NCI-H128 (cell line): Measurements from ENCODE around the gene TMEM106B.
A peak's percentile ranks its signal among the peaks of the same experiment; 100 is the strongest.
"Not testable (repeated sequence)": the region's sequence is repeated elsewhere in the genome, so short reads cannot be mapped to it uniquely, and the experiment has no call there.

ENCODE experiments used
- DNase-seq: peaks from one replicate; lab custom pipeline; 2025; ENCODE audit not compliant: unreplicated experiment; lab: John Stamatoyannopoulos, UW

The TMEM106B gene

GRCh38 chr7:12211054-12211710 lies at the start of gene TMEM106B:
TMEM106B (plus strand) TSS chr7:12211294; CDS start chr7:12214811, 3,517 bp downstream.
- peak; percentile 83 for DNase-seq

DNA sequence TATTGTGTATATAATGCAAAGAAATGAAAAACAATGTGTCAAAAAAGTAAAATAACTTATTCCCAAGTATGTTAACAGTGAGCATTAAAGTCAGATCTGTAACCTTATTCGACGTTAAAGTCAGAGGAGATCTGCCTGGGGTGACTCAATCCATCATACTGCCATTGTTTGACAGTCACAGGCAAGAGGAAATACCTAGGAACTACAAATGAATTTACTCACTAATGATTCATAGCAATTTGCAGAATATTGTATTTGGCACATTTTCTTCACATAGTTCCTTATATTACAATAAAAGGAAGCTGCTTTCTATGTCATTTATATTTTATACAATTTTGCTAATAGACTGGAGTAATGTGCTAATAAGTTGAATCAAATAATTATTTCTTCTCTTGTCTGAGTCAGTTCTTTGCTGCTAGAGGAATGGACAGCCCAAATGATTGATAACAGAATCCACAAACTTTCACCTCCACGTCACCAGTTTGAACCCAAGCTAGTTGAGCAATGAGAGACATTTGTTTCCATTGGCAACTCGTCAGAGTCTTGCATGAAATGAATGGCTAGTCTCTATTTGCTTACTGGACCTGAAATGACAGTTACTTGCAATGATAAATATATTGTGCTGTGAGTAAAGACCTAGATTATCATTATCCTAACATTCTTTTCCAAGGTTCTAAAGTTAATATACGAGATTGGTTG lies 48.5 kb upstream of the TMEM106B start:
- DNase-seq: no peak

DNA sequence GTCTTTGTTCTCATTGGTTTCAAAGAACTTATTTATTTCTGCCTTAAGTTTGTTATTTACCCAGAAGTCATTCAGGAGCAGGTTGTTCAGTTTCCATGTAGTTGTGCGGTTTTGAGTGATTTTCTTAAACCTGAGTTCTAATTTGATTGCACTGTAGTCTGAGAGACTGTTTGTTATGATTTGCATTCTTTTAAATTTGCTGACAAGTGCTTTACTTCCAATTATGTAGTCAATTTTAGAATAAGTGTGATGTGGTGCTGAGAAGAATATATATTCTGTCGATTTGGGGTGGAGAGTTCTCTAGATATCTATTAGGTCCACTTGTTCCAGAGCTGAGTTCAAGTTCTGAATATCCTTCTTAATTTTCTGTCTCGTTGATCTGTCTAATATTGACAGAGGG lies 43.0 kb upstream of the TMEM106B start:
- not testable (repeated sequence) for DNase-seq

GRCh38 chr7:12169981-12170820 lies 40.9 kb upstream of the TMEM106B start:
- DNase-seq: not testable (repeated sequence)

DNA sequence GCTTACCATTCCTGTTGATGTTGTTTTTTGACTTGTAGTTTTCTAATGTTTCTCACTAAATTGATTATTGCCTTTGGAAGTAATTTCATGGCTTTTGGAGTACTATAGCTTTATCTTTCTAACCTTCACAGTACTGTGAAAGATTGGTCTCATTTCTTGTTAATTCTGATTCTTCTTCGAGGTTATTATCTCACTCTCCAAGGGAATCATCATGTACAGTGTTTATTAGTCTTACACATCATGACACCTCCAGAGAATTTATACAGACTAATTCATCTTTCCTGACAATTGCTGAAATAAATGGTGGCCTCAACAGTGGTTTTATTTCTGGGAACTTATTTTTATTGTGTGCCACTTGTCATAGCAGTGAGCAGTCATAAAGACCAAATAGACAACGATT lies 37.4 kb upstream of the TMEM106B start:
- DNase-seq: no peak

GRCh38 chr7:12174931-12175330 lies 36.2 kb upstream of the TMEM106B start:
- no peak for DNase-seq

DNA sequence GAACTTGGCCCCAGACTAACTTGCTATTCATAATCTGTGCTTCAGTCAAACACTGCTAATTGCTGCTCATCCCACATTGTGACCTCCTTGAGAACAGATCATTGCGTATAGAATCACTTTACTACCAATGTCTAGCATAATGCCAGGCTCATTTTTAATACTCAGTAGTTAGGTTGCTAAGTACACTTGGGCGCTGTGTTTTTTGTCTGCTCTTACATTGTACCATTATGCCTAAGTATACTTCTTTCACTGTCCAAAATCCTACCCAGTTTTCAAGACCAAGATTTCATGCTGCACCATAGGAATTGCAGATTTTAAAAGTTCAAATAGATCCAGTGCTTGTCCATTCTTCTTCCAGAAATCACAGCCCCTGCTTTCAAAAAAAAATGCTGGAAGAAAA lies 32.8 kb upstream of the TMEM106B start:
- no peak for DNase-seq

GRCh38 chr7:12194426-12194825 lies 16.7 kb upstream of the TMEM106B start:
- no peak for DNase-seq

GRCh38 chr7:12196386-12196785 lies 14.7 kb upstream of the TMEM106B start:
- no peak for DNase-seq

DNA sequence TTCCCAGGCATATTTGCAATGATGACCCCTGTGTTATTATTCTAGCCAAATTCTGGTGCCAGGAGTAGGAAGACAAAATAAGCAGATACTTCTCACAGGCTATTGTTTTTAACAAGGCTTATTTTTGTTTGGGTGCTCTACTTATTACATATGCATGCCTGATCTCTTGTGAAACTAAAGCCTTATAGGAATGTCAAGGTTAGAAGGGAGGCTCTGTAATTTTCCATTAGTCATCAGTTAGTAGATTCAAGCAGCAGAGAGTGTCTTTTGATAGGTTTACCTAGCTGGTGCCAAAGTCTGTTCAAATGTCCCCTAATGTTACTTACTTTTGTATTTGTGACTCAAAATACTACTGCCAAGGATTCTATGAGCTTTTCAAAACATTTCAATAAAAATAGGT lies 11.7 kb upstream of the TMEM106B start:
- DNase-seq: no peak

- DNase-seq: no peak
Measured at GRCh38 chr7:12207046-12207445, 4.0 kb upstream of the TMEM106B start.

GRCh38 chr7:12209221-12209620 lies 1.9 kb upstream of the TMEM106B start:
- no peak for DNase-seq

GRCh38 chr7:12210179-12211053 lies 678 bp upstream of the TMEM106B start:
- DNase-seq: no peak

- peak; percentile 44 for DNase-seq
Measured at GRCh38 chr7:12211711-12212485, 804 bp downstream of the TMEM106B start.

DNA sequence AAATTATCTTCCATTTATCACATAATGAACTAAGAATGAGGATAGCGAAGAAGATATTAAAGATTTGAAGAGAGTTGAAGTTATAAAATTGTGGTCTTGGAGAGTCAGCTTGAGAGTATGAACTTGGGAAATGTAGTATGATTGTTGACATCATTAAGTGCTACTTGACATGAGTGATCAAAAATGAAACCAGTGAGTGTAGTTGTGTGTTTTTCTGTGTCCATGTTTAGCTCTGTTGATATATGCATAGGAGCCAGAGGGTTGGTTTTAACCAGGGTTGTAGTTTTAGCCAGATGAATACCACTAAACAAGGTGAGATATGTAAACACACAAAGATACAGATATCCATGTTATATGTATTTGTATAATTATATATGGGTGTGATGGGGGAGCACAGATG lies 6.2 kb downstream of the TMEM106B start:
- no peak for DNase-seq

- DNase-seq: no peak
Measured at GRCh38 chr7:12220389-12221046, 9.4 kb downstream of the TMEM106B start.

- DNase-seq: no peak
Measured at GRCh38 chr7:12221414-12221813, 10.3 kb downstream of the TMEM106B start.

GRCh38 chr7:12222889-12223579 lies 11.9 kb downstream of the TMEM106B start:
- DNase-seq: no peak

DNA sequence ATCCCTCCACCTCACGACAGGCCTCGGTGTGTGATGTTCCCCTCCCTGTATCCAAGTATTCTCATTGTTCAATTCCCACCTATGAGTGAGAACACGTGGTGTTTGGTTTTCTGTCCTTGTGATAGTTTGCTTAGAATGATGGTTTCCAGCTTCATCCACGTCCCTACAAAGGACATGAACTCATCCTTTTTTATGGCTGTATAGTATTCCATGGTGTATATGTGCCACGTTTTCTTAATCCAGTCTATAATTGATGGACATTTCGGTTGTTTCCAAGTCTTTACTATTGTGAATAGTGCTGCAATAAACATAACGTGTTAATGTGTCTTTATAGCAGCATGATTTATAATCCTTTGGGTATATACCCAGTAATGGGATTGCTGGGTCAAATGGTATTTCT lies 13.9 kb downstream of the TMEM106B start:
- not testable (repeated sequence) for DNase-seq
